NOMO-1 treated with dmso at 0.1 percent for 144 hours (cell line): ENCODE data around the gene CCDC195.
A peak's percentile ranks its signal among the peaks of the same experiment; 100 is the strongest.

ENCODE experiments used
- DNase-seq: peaks from one replicate; lab custom pipeline; 2025; ENCODE audit not compliant: unreplicated experiment; lab: John Stamatoyannopoulos, UW

Gene CCDC195

GRCh38 chr2:224716201-224716600, at the start of gene CCDC195:
CCDC195 (minus strand) TSS chr2:224716365; CDS start chr2:224716365, 0 bp downstream.
- DNase-seq, result no peak

- DNase-seq, result no peak
Observed at GRCh38 chr2:224764565-224765236, 48.5 kb upstream of the CCDC195 start.

GRCh38 chr2:224757934-224758548, 41.9 kb upstream of the CCDC195 start:
- no peak for DNase-seq

GRCh38 chr2:224753743-224754540, 37.8 kb upstream of the CCDC195 start:
- no peak for DNase-seq

- no peak for DNase-seq
Observed at GRCh38 chr2:224751996-224752698, 36.0 kb upstream of the CCDC195 start.

- DNase-seq, result no peak
Observed at GRCh38 chr2:224749136-224749535, 33.0 kb upstream of the CCDC195 start.

GRCh38 chr2:224747765-224748164, 31.6 kb upstream of the CCDC195 start:
- no peak for DNase-seq

GRCh38 chr2:224736227-224736626, 20.1 kb upstream of the CCDC195 start:
- DNase-seq, result no peak

- DNase-seq, result no peak
Observed at GRCh38 chr2:224734949-224735348, 18.8 kb upstream of the CCDC195 start.

GRCh38 chr2:224731665-224732064, 15.5 kb upstream of the CCDC195 start:
- DNase-seq, result no peak

- no peak for DNase-seq
Observed at GRCh38 chr2:224729435-224729834, 13.3 kb upstream of the CCDC195 start.

GRCh38 chr2:224724331-224724730, 8.2 kb upstream of the CCDC195 start:
- DNase-seq, result no peak

GRCh38 chr2:224723586-224724217, 7.5 kb upstream of the CCDC195 start:
- peak; percentile 11 for DNase-seq

GRCh38 chr2:224722770-224723169, 6.6 kb upstream of the CCDC195 start:
- DNase-seq, result no peak

GRCh38 chr2:224722250-224722649, 6.1 kb upstream of the CCDC195 start:
- DNase-seq, result no peak

GRCh38 chr2:224716921-224717320, 756 bp upstream of the CCDC195 start:
- DNase-seq, result no peak

- DNase-seq, result no peak
Observed at GRCh38 chr2:224711859-224712665, 4.1 kb downstream of the CCDC195 start.

- DNase-seq, result no peak
Observed at GRCh38 chr2:224711381-224711780, 4.8 kb downstream of the CCDC195 start.

- DNase-seq, result no peak
Observed at GRCh38 chr2:224709301-224709700, 6.9 kb downstream of the CCDC195 start.

GRCh38 chr2:224694502-224694901, 21.7 kb downstream of the CCDC195 start:
- no peak for DNase-seq
